ENCODE measurements around the gene EFNA5. TPM values are rescaled to one million over a fixed set of nuclear protein-coding genes. Genes with fewer than 3 reads are reported as not detected.

The EFNA5 gene
- total RNA-seq, 1 experiment from 2014 or later: 0.22 TPM

- intact Hi-C loops (cut with micrococcal nuclease): no loop called here
- no peak for TF ChIP-seq CEBPB (IDR thresholded peaks at IDR 0.05; ENCODE audit: low read depth)
- no peak for TF ChIP-seq MAX (IDR thresholded peaks at IDR 0.05)
- no peak for TF ChIP-seq YY1 (IDR thresholded peaks at IDR 0.05; ENCODE audit: extremely low read depth, insufficient replicate concordance, low read depth, low read length)
- TF ChIP-seq EGR1 (IDR thresholded peaks at IDR 0.05; ENCODE audit: low read depth): no peak
- TF ChIP-seq ZFX (IDR thresholded peaks at IDR 0.05): no peak
- no peak for TF ChIP-seq EZH2 (IDR thresholded peaks at IDR 0.05)
- no peak for TF ChIP-seq JUND (IDR thresholded peaks at IDR 0.05)
- TF ChIP-seq FOSL1 (IDR thresholded peaks at IDR 0.05; ENCODE audit: low read depth): no peak
- TF ChIP-seq ELF1 (IDR thresholded peaks at IDR 0.05; ENCODE audit: borderline replicate concordance, low read depth): no peak
- Histone ChIP-seq H3K9me3 (ENCODE audit: control insufficient read depth in 1 of 2, insufficient read depth in 1 of 2, low read depth in 1 of 2, low read length in 2 of 2) (no peaks in the 10 kb centered on the region), H3K9me2 (ENCODE audit: insufficient read depth) (no peaks in the 10 kb centered on the region), H3K4me1 (ENCODE audit: control insufficient read depth in 1 of 2, insufficient read depth in 2 of 2, low read length in 2 of 2) (no peaks in the 10 kb centered on the region), H3K27ac (ENCODE audit: low read depth, low read length) (no peak overlapping the region), H4K20me1 (ENCODE audit: insufficient read depth) (no peaks in the 10 kb centered on the region), H3K9ac (ENCODE audit: low read length) (no peak overlapping the region), H3K4me2 (ENCODE audit: low read length) (no peak overlapping the region), H3K79me2 (ENCODE audit: insufficient read depth, low read length) (no peaks in the 10 kb centered on the region), H2AFZ (ENCODE audit: low read depth, low read length, poor library complexity, severe bottlenecking) (no peak overlapping the region), H3K4me3 (replicated peaks in 1 of 2; ENCODE audit: low read depth in 1 of 2, low read length in 2 of 2) (no peak overlapping the region), H3K36me3 (ENCODE audit: control insufficient read depth in 1 of 2, insufficient read depth in 2 of 2, low read length in 2 of 2) (no peaks in the 10 kb centered on the region), H3K27me3 (ENCODE audit: insufficient read depth, low read length) (no peaks in the 10 kb centered on the region)
- BruUV-seq (replicated peaks): no TSS peak
- no peak for ATAC-seq
- DNase-seq (ENCODE audit: low read depth, low spot score): no peak
- CTCF ChIA-PET: no interaction called here
- RAD21 ChIA-PET (ENCODE audit: low non-redundant PET in 1 of 2, low total read pairs in 2 of 2, uncharacterized antibody in 2 of 2, unreplicated experiment in 2 of 2): no interaction called here
- POLR2A ChIA-PET: no interaction called here
Observed at GRCh38 chr5:107717816-107718215, 47.1 kb upstream of the EFNA5 start.

- H3K36me3 ChIP-seq (ENCODE audit: control insufficient read depth in 1 of 2, insufficient read depth in 2 of 2, low read length in 2 of 2): no peaks in the 10 kb centered on the region
- CTCF ChIA-PET: no interaction called here
- DNase-seq (ENCODE audit: low read depth, low spot score) (no peak), ATAC-seq (no peak)
- H2AFZ ChIP-seq (ENCODE audit: low read depth, low read length, poor library complexity, severe bottlenecking): no peak overlapping the region
- H3K9ac ChIP-seq (ENCODE audit: low read length): no peak overlapping the region
- no peaks in the 10 kb centered on the region for H3K9me2 ChIP-seq (ENCODE audit: insufficient read depth)
- H4K20me1 ChIP-seq (ENCODE audit: insufficient read depth): no peaks in the 10 kb centered on the region
- no peaks in the 10 kb centered on the region for H3K9me3 ChIP-seq (ENCODE audit: control insufficient read depth in 1 of 2, insufficient read depth in 1 of 2, low read depth in 1 of 2, low read length in 2 of 2)
- no peaks in the 10 kb centered on the region for H3K4me1 ChIP-seq (ENCODE audit: control insufficient read depth in 1 of 2, insufficient read depth in 2 of 2, low read length in 2 of 2)
- intact Hi-C loops (cut with micrococcal nuclease): no loop called here
- no peak overlapping the region for H3K27ac ChIP-seq (ENCODE audit: low read depth, low read length)
- no peak overlapping the region for H3K4me3 ChIP-seq (replicated peaks in 1 of 2; ENCODE audit: low read depth in 1 of 2, low read length in 2 of 2)
- H3K79me2 ChIP-seq (ENCODE audit: insufficient read depth, low read length): no peaks in the 10 kb centered on the region
- RAD21 ChIA-PET (ENCODE audit: low non-redundant PET in 1 of 2, low total read pairs in 2 of 2, uncharacterized antibody in 2 of 2, unreplicated experiment in 2 of 2): no interaction called here
- no peaks in the 10 kb centered on the region for H3K27me3 ChIP-seq (ENCODE audit: insufficient read depth, low read length)
- TF ChIP-seq ZNF274 (IDR thresholded peaks at IDR 0.05; ENCODE audit: low read depth, low read length) (no peak), SP1 (IDR thresholded peaks at IDR 0.05; ENCODE audit: low read depth) (no peak), REST (IDR thresholded peaks at IDR 0.05; ENCODE audit: low read depth) (no peak), CTCF (IDR thresholded peaks at IDR 0.05 in 2 of 3, conservative IDR thresholded peaks at IDR 0.05 in 1 of 3; ENCODE audit: borderline replicate concordance in 1 of 3, insufficient read depth in 1 of 3, low read depth in 2 of 3, low read length in 2 of 3) (no peak), MAX (IDR thresholded peaks at IDR 0.05) (no peak)
- no TSS peak for BruUV-seq (replicated peaks)
- POLR2A ChIA-PET: no interaction called here
- H3K4me2 ChIP-seq (ENCODE audit: low read length): no peak overlapping the region
Observed at GRCh38 chr5:107713228-107713627, 42.5 kb upstream of the EFNA5 start.
